IMR-90 (cell line): Measurements from ENCODE around the gene PARVB. TPM values are rescaled to one million over a fixed set of nuclear protein-coding genes. Genes with fewer than 3 reads are reported as not detected.

Experiments used
- ATAC-seq: fragments of 200-7000 bp; cut with Tn5 transposase; 2 replicates; pipeline ENCODE4 v1.9.1; 2020; ENCODE audit warnings: low read depth, mild to moderate bottlenecking, moderate library complexity
- BruUV-seq: library from RNA; stranded (reverse); fragments of 400-500 nt; replicated peaks from 2 replicates; lab custom pipeline; 2021; lab: Mats Ljungman, UMichigan
- CTCF ChIA-PET: fragments of 300-600 bp; formaldehyde crosslinking; extraction: SDS; loops from one replicate; lab custom pipeline; 2021; ENCODE audit warnings: antibody characterized with exemption; lab: Yijun Ruan, JAX
- POLR2A ChIA-PET: fragments of 300-600 bp; sonication (Branson Sonifier 250); formaldehyde crosslinking; loops from one replicate; lab custom pipeline; 2022; ENCODE audit warnings: antibody characterized with exemption; ENCODE audit not compliant: unreplicated experiment; lab: Charles Lee
- DNase-seq: peaks from one replicate; pipeline ENCODE4 v3.0.0; 2013
- H2AFZ ChIP-seq: replicated peaks from 2 replicates; pipeline ENCODE3; 2013; ENCODE audit warnings: low read length, mild to moderate bottlenecking; ENCODE audit not compliant: poor library complexity
- H2AK5ac ChIP-seq: 2 replicates; pipeline ENCODE4 v1.6.1; 2013; ENCODE audit warnings: low read depth, low read length, inconsistent platforms
- H2AK9ac ChIP-seq: replicated peaks from 2 replicates; pipeline ENCODE3; 2013; ENCODE audit warnings: mild to moderate bottlenecking, low read depth, low read length, moderate library complexity; ENCODE audit not compliant: poor library complexity
- H2BK120ac ChIP-seq: 2 replicates; pipeline ENCODE4 v1.6.1; 2013; ENCODE audit warnings: low read depth, low read length, inconsistent platforms
- H2BK15ac ChIP-seq: 3 replicates; pipeline ENCODE4 v1.6.1; 2013; ENCODE audit warnings: low read depth, low read length, inconsistent platforms
- H2BK20ac ChIP-seq: 2 replicates; pipeline ENCODE4 v1.6.1; 2013; ENCODE audit warnings: low read depth, mild to moderate bottlenecking, inconsistent platforms, low read length, moderate library complexity
- H2BK5ac ChIP-seq: 2 replicates; pipeline ENCODE4 v1.6.1; 2013; ENCODE audit warnings: mild to moderate bottlenecking, low read depth, low read length, inconsistent platforms; ENCODE audit not compliant: poor library complexity, severe bottlenecking
- H3K14ac ChIP-seq: replicated peaks from 2 replicates; pipeline ENCODE4 v1.6.1; 2013; ENCODE audit warnings: low read depth, low read length, inconsistent platforms
- H3K18ac ChIP-seq: 2 replicates; pipeline ENCODE4 v1.6.1; 2013; ENCODE audit warnings: low read depth, low read length, control low read depth
- H3K23ac ChIP-seq: 2 replicates; pipeline ENCODE4 v1.6.1; 2013; ENCODE audit warnings: low read depth, low read length, inconsistent platforms
- H3K27ac ChIP-seq: 2 replicates; pipeline ENCODE4 v1.5.1; 2013; ENCODE audit warnings: mild to moderate bottlenecking, control low read depth, low read length; ENCODE audit not compliant: insufficient read depth
- H3K27me3 ChIP-seq: 2 replicates; pipeline ENCODE4 v1.6.1; 2013; ENCODE audit warnings: low read length; ENCODE audit not compliant: control insufficient read depth, insufficient read depth
- H3K36me3 ChIP-seq: 2 replicates; pipeline ENCODE4 v1.6.1; 2013; ENCODE audit warnings: low read length, mixed read lengths; ENCODE audit not compliant: control insufficient read depth, insufficient read depth
- H3K4ac ChIP-seq: 2 replicates; pipeline ENCODE4 v1.6.1; 2013; ENCODE audit warnings: low read depth, low read length, inconsistent platforms
- H3K4me1 ChIP-seq: 2 replicates; pipeline ENCODE4 v1.6.1; 2013; ENCODE audit warnings: low read length, mixed read lengths; ENCODE audit not compliant: control insufficient read depth, insufficient read depth
- H3K4me2 ChIP-seq: 2 replicates; pipeline ENCODE4 v1.6.1; 2013; ENCODE audit warnings: low read depth, mild to moderate bottlenecking, control low read depth, low read length, moderate library complexity
- H3K4me3 ChIP-seq: 2 replicates; pipeline ENCODE4 v1.5.1; 2013; ENCODE audit warnings: low read depth, mild to moderate bottlenecking, control low read depth, low read length, moderate library complexity; ENCODE audit not compliant: insufficient read depth
- H3K56ac ChIP-seq: 2 replicates; pipeline ENCODE4 v1.6.1; 2013; ENCODE audit warnings: low read length, inconsistent platforms; ENCODE audit not compliant: insufficient read depth; ENCODE audit errors: extremely low read depth
- H3K79me1 ChIP-seq, 2 experiments: 2 replicates each; pipeline ENCODE4 v1.6.1; 2013; ENCODE audit warnings: low read length in 2 of 2, inconsistent platforms in 1 of 2, low read depth in 1 of 2
- H3K9ac ChIP-seq: 2 replicates; pipeline ENCODE4 v1.6.1; 2013; ENCODE audit warnings: low read depth, low read length, control low read depth
- H3K9me1 ChIP-seq: 2 replicates; pipeline ENCODE4 v1.6.1; 2013; ENCODE audit warnings: low read length, inconsistent platforms; ENCODE audit not compliant: insufficient read depth
- H3K9me3 ChIP-seq: 2 replicates; pipeline ENCODE4 v1.6.1; 2013; ENCODE audit warnings: low read length; ENCODE audit not compliant: control insufficient read depth, insufficient read depth
- H4K20me1 ChIP-seq: 2 replicates; pipeline ENCODE4 v1.6.1; 2013; ENCODE audit warnings: low read length, inconsistent platforms; ENCODE audit not compliant: insufficient read depth
- H4K5ac ChIP-seq: 2 replicates; pipeline ENCODE4 v1.6.1; 2013; ENCODE audit warnings: mild to moderate bottlenecking, low read depth, low read length, control low read depth
- H4K8ac ChIP-seq, 2 experiments: 2 replicates each; pipeline ENCODE4 v1.6.1; 2013; ENCODE audit warnings: low read depth in 2 of 2, low read length in 2 of 2, control low read depth in 1 of 2, inconsistent platforms in 1 of 2
- H4K91ac ChIP-seq: 2 replicates; pipeline ENCODE4 v1.6.1; 2013; ENCODE audit warnings: low read depth, low read length, inconsistent platforms; ENCODE audit not compliant: insufficient read depth
- CEBPB ChIP-seq: IDR thresholded peaks from 2 replicates; pipeline ENCODE4 v1.6.1; 2012; ENCODE audit warnings: low read depth, low read length, improper control_type of control experiment
- ELK1 ChIP-seq: fragments of 150-350 bp; IDR thresholded peaks from 2 replicates; pipeline ENCODE4 v1.6.1; 2016; ENCODE audit warnings: low read depth, mild to moderate bottlenecking, low read length, moderate library complexity, borderline replicate concordance
- NFE2L2 ChIP-seq: fragments of 150-350 bp; IDR thresholded peaks from 2 replicates; pipeline ENCODE4 v1.6.1; 2016; ENCODE audit warnings: low read depth, mild to moderate bottlenecking, low read length
- POLR2A ChIP-seq: IDR thresholded peaks from 2 replicates; pipeline ENCODE4 v1.6.1; 2012; ENCODE audit warnings: mild to moderate bottlenecking, low read depth, low read length
- WGBS, 2 experiments: methylation state at CpG; one replicate each; pipeline versions ENCODE4 v1.1.5 to v1.1.7; 2013; ENCODE audit warnings: missing lambda C conversion rate in 2 of 2; ENCODE audit not compliant: insufficient read length in 1 of 2; ENCODE audit errors: extremely low coverage in 2 of 2; 5-methylcytosine and 5-hydroxymethylcytosine counted together
- dilution Hi-C: fragments of 300-500 bp; cut with HindIII; formaldehyde crosslinking; loops from one replicate; pipeline ENCODE4 v1.14.3; 2018; ENCODE audit warnings: low sequenced_read_pairs; ENCODE audit not compliant: unreplicated experiment
- in situ Hi-C: fragments of 300-500 bp; cut with MboI; formaldehyde crosslinking; loops from 3 replicates; pipeline ENCODE4 v1.14.3; 2019; ENCODE audit warnings: low sequenced_read_pairs, inconsistent platforms, mixed read lengths
- intact Hi-C: fragments of 100-400 bp; cut with micrococcal nuclease; formaldehyde crosslinking; loops from 2 replicates; pipeline ENCODE4 v1.10.0; 2022
- polyA plus RNA-seq, 3 experiments: library from polyadenylated mRNA; depleted of rRNA; stranded (reverse); fragments of >200 nt; gene quantifications; 2 replicates each; pipeline ENCODE4 v1.2.3, GENCODE V29; 2012; ENCODE audit warnings: low replicate concordance in 1 of 3
- total RNA-seq: library from RNA; depleted of rRNA; stranded (reverse); fragments of >200 nt; gene quantifications from 2 replicates; pipeline ENCODE4 v1.2.3, GENCODE V29; 2012

The PARVB gene
- total and polyA plus RNA-seq, 2 of the 4 experiments (the other 2 are of a cell fraction): 44.3 to 53.9 TPM

- no peak overlapping the region for H2BK20ac ChIP-seq
- DNase-seq (no peak), ATAC-seq (no peak)
- H3K9me3 ChIP-seq: no peaks in the 10 kb centered on the region
- ChIA-PET CTCF (no interaction called here), POLR2A (no interaction called here)
- H4K5ac ChIP-seq: no peak overlapping the region
- H3K4me2 ChIP-seq: no peak overlapping the region
- no peak overlapping the region for H4K8ac ChIP-seq
- no peak overlapping the region for H3K56ac ChIP-seq
- H2AFZ ChIP-seq: no peak overlapping the region
- H2BK5ac ChIP-seq: no peak overlapping the region
- no peaks in the 10 kb centered on the region for H3K79me1 ChIP-seq
- no peaks in the 10 kb centered on the region for H4K20me1 ChIP-seq
- no peak overlapping the region for H3K14ac ChIP-seq
- no peak overlapping the region for H3K27ac ChIP-seq
- dilution Hi-C loops (no loop called here), intact Hi-C loops (no loop called here), in situ Hi-C loops (no loop called here)
- peaks cover 4% of the 10 kb centered on the region; the same call in 1 of the 2 replicates for H3K9me1 ChIP-seq
- 86% methylated on average over 11 of the region's 22 CpGs; no CpG with 5 or more reads in 1 of the 2 experiments for WGBS, 2 experiments
- no peak overlapping the region for H2BK15ac ChIP-seq
- no peak overlapping the region for H2BK120ac ChIP-seq
- no peak overlapping the region for H3K4me3 ChIP-seq
- peaks cover 2% of the 10 kb centered on the region; the same call in 1 of the 2 replicates for H3K36me3 ChIP-seq
- no peak overlapping the region for H3K9ac ChIP-seq
- H3K4me1 ChIP-seq: no peaks in the 10 kb centered on the region
- no peak overlapping the region for H3K4ac ChIP-seq
- H3K18ac ChIP-seq: no peak overlapping the region
- no peak overlapping the region for H2AK5ac ChIP-seq
- H4K91ac ChIP-seq: no peak overlapping the region
- peak overlapping the region; percentile 58 for H2AK9ac ChIP-seq
- no peak overlapping the region for H3K23ac ChIP-seq
- TF ChIP-seq NFE2L2 (no peak), POLR2A (no peak), ELK1 (no peak), CEBPB (no peak)
- H3K27me3 ChIP-seq: no peaks in the 10 kb centered on the region
- TSS peak; percentile 43 for BruUV-seq
Measured at GRCh38 chr22:44172370-44173108, 148.4 kb downstream of the PARVB start.
